SK-N-SH (cell line): ENCODE measurements around the gene DMBT1. TPM values are rescaled to one million over a fixed set of nuclear protein-coding genes. Genes with fewer than 3 reads are reported as not detected.

Source experiments
- CTCF ChIA-PET: fragments of 300-600, 350-600 bp; formaldehyde crosslinking; extraction: SDS; loops from one replicate; lab custom pipeline; 2021; lab: Yijun Ruan, JAX
- POLR2A ChIA-PET: fragments of 350-600 bp; sonication (Branson Sonifier 250); formaldehyde crosslinking; extraction: SDS; loops from one replicate; lab custom pipeline; 2020; ENCODE audit warnings: antibody characterized with exemption, inconsistent platforms; lab: Yijun Ruan, JAX
- DNase-seq: peaks from one replicate; pipeline ENCODE4 v3.0.0; 2012
- H2AFZ ChIP-seq: fragments of 200-600 bp; sonication (generic); 2 replicates; pipeline ENCODE4 v1.8.1; 2016; ENCODE audit warnings: antibody characterized with exemption, mild to moderate bottlenecking, low read depth
- H3F3A ChIP-seq: fragments of 200-600 bp; sonication (generic); replicated peaks from 2 replicates; pipeline ENCODE3; 2016; ENCODE audit warnings: antibody characterized with exemption, mild to moderate bottlenecking; ENCODE audit not compliant: insufficient read depth
- H3K27ac ChIP-seq, 2 experiments: fragments of 200-500 bp in 1 of 2; fragments of 200-600 bp in 1 of 2; sonication (Bioruptor generic) in 1 of 2; sonication (generic), shearing (Covaris generic) in 1 of 2; 2 replicates each; pipeline versions ENCODE4 v1.5.1 to v1.6.1; 2014 to 2016; ENCODE audit warnings: low read depth in 2 of 2, inconsistent platforms in 1 of 2, low read length in 1 of 2, mild to moderate bottlenecking in 1 of 2, mixed read lengths in 1 of 2
- H3K27me3 ChIP-seq: fragments of 200-600 bp; sonication (generic), shearing (Covaris generic); 2 replicates; pipeline ENCODE4 v1.6.1; 2016; ENCODE audit warnings: mixed run types; ENCODE audit not compliant: insufficient read depth
- H3K36me3 ChIP-seq, 2 experiments: fragments of 200-500 bp in 1 of 2; fragments of 200-600 bp in 1 of 2; sonication (Bioruptor generic) in 1 of 2; sonication (generic) in 1 of 2; replicated peaks in 1 of 2; 2 replicates each; pipeline versions ENCODE3 to v1.5.1; 2014 to 2016; ENCODE audit warnings: low read length in 1 of 2, mild to moderate bottlenecking in 1 of 2; ENCODE audit not compliant: insufficient read depth in 2 of 2, control insufficient read depth in 1 of 2
- H3K4me1 ChIP-seq, 2 experiments: fragments of 200-500 bp in 1 of 2; fragments of 200-600 bp in 1 of 2; sonication (Bioruptor generic) in 1 of 2; sonication (generic), shearing (Covaris generic) in 1 of 2; 2 replicates each; pipeline versions ENCODE4 v1.5.1 to v1.6.1; 2014 to 2016; ENCODE audit warnings: low read depth in 1 of 2, low read length in 1 of 2, mixed run types in 1 of 2; ENCODE audit not compliant: insufficient read depth in 2 of 2, control insufficient read depth in 1 of 2
- H3K4me2 ChIP-seq: fragments of 200-600 bp; sonication (generic), shearing (Covaris generic); 2 replicates; pipeline ENCODE4 v1.6.1; 2017; ENCODE audit warnings: mixed run types
- H3K4me3 ChIP-seq, 2 experiments: fragments of 200-500 bp in 1 of 2; fragments of 200-600 bp in 1 of 2; sonication (Bioruptor generic) in 1 of 2; sonication (generic), shearing (Covaris generic) in 1 of 2; 2 replicates each; pipeline versions ENCODE4 v1.5.1 to v1.8.1; 2014 to 2016; ENCODE audit warnings: low read depth in 2 of 2, inconsistent platforms in 1 of 2, low read length in 1 of 2, mild to moderate bottlenecking in 1 of 2, mixed read lengths in 1 of 2, moderate library complexity in 1 of 2
- H3K79me2 ChIP-seq: fragments of 200-600 bp; sonication (generic); 2 replicates; pipeline ENCODE4 v1.8.1; 2017; ENCODE audit warnings: mild to moderate bottlenecking; ENCODE audit not compliant: insufficient read depth
- H3K9ac ChIP-seq: fragments of 200-600 bp; sonication (generic); 2 replicates; pipeline ENCODE4 v1.6.1; 2017; ENCODE audit warnings: mixed run types
- H3K9me2 ChIP-seq: fragments of 200-600 bp; sonication (generic); 2 replicates; pipeline ENCODE4 v1.6.1; 2017; ENCODE audit warnings: mixed run types
- H3K9me3 ChIP-seq: fragments of 200-600 bp; sonication (generic); 2 replicates; pipeline ENCODE4 v1.6.1; 2017; ENCODE audit warnings: mixed run types, mild to moderate bottlenecking, moderate library complexity
- H4K20me1 ChIP-seq: fragments of 200-600 bp; sonication (generic); 2 replicates; pipeline ENCODE4 v1.6.1; 2017; ENCODE audit warnings: mild to moderate bottlenecking, mixed run types; ENCODE audit not compliant: insufficient read depth
- CHD2 ChIP-seq: fragments of 150-350 bp; IDR thresholded peaks from 2 replicates; pipeline ENCODE4 v1.6.1; 2018; ENCODE audit warnings: low read length; ENCODE audit not compliant: partially characterized antibody
- CTCF ChIP-seq: fragments of 200-600 bp; sonication (generic); IDR thresholded peaks from 2 replicates; pipeline ENCODE4 v1.6.1; 2017; ENCODE audit warnings: antibody characterized with exemption, mild to moderate bottlenecking, moderate library complexity
- FOXM1 ChIP-seq: IDR thresholded peaks from 2 replicates; pipeline ENCODE4 v1.4.0; 2012; ENCODE audit warnings: low read depth, mild to moderate bottlenecking
- GATA2 ChIP-seq: sonication (generic); formaldehyde crosslinking; IDR thresholded peaks from 2 replicates; pipeline ENCODE4 v1.5.0; 2020; ENCODE audit warnings: mild to moderate bottlenecking, missing genetic modification reagents
- JUND ChIP-seq: IDR thresholded peaks from 2 replicates; pipeline ENCODE4 v1.4.0; 2012
- MXI1 ChIP-seq: IDR thresholded peaks from 2 replicates; pipeline ENCODE4 v1.6.1; 2012; ENCODE audit warnings: mild to moderate bottlenecking, low read depth, low read length, improper control_type of control experiment
- NRF1 ChIP-seq: IDR thresholded peaks from 2 replicates; pipeline ENCODE4 v1.6.1; 2012; ENCODE audit warnings: low read depth, mild to moderate bottlenecking, low read length
- PBX3 ChIP-seq: IDR thresholded peaks from 2 replicates; pipeline ENCODE4; 2012
- POLR2AphosphoS5 ChIP-seq: IDR thresholded peaks from 2 replicates; pipeline ENCODE4 v1.6.1; 2012; ENCODE audit warnings: low read depth, low read length
- RAD21 ChIP-seq: IDR thresholded peaks from 2 replicates; pipeline ENCODE4 v1.6.1; 2012; ENCODE audit warnings: mild to moderate bottlenecking, low read length
- TAF1 ChIP-seq: IDR thresholded peaks from 2 replicates; pipeline ENCODE4 v1.6.1; 2012; ENCODE audit warnings: low read depth, mild to moderate bottlenecking, low read length, moderate library complexity, borderline replicate concordance
- TCF12 ChIP-seq: IDR thresholded peaks from 2 replicates; pipeline ENCODE4 v1.4.0; 2012
- USF1 ChIP-seq: IDR thresholded peaks from 2 replicates; pipeline ENCODE4 v1.4.0; 2012; ENCODE audit warnings: low read depth, borderline replicate concordance
- USF2 ChIP-seq: fragments of 150-350 bp; IDR thresholded peaks from 2 replicates; pipeline ENCODE4 v1.6.1; 2017; ENCODE audit warnings: antibody characterized with exemption, low read length, low read depth, borderline replicate concordance
- YY1 ChIP-seq: IDR thresholded peaks from 2 replicates; pipeline ENCODE4 v1.4.0; 2012; ENCODE audit warnings: low read depth, mild to moderate bottlenecking
- ZBTB33 ChIP-seq: IDR thresholded peaks from 2 replicates; pipeline ENCODE4 v1.4.0; 2012; ENCODE audit warnings: low read depth, borderline replicate concordance
- WGBS: methylation state at CpG from one replicate; pipeline ENCODE4 v1.1.6; 2017; ENCODE audit warnings: low lambda C conversion rate; 5-methylcytosine and 5-hydroxymethylcytosine counted together
- polyA plus RNA-seq, 3 experiments: library from polyadenylated mRNA; depleted of rRNA; stranded (reverse); fragments of >200 nt; gene quantifications; 2 replicates each; pipeline ENCODE4 v1.2.3, GENCODE V29; 2012

Gene DMBT1
- polyA plus RNA-seq, 1 of the 3 experiments (the other 2 are of a cell fraction) = not detected

GRCh38 chr10:122689146-122689820 lies 128.7 kb downstream of the DMBT1 start (continued):
- TF ChIP-seq CTCF (no peak), POLR2AphosphoS5 (no peak), JUND (no peak), USF1 (no peak)

GRCh38 chr10:122692744-122693143 lies 132.2 kb downstream of the DMBT1 start:
- no peak overlapping the region for H3K9ac ChIP-seq
- no peaks in the 10 kb centered on the region for H3K9me2 ChIP-seq
- no peaks in the 10 kb centered on the region for H3K79me2 ChIP-seq
- no peak for DNase-seq
- no peaks in the 10 kb centered on the region for H3K36me3 ChIP-seq
- no peak overlapping the region for H2AFZ ChIP-seq
- WGBS = 10% methylated on average over 5 of the region's 5 CpGs
- no peaks in the 10 kb centered on the region for H3K9me3 ChIP-seq
- H4K20me1 ChIP-seq = no peaks in the 10 kb centered on the region
- no peak for TF ChIP-seq CHD2
- no peak for TF ChIP-seq USF2
- no peak for TF ChIP-seq JUND
- TF ChIP-seq YY1 = no peak
- no peak for TF ChIP-seq RAD21
- TF ChIP-seq ZBTB33 = no peak
- TF ChIP-seq POLR2AphosphoS5 = no peak
- no peak for TF ChIP-seq TCF12
- TF ChIP-seq PBX3 = no peak
- no peak for TF ChIP-seq MXI1
- no peak for TF ChIP-seq FOXM1
- TF ChIP-seq NRF1 = no peak
- no peak for TF ChIP-seq TAF1
- TF ChIP-seq GATA2 = no peak
- no peak overlapping the region for H3K27ac ChIP-seq
- H3F3A ChIP-seq = no peaks in the 10 kb centered on the region
- no peak overlapping the region for H3K4me3 ChIP-seq
- no peaks in the 10 kb centered on the region for H3K4me1 ChIP-seq
- ChIA-PET POLR2A (no interaction called here), CTCF (interaction anchor here (1.6 to 2.7 kb wide), 2 partner anchors 11 to 44 kb away, joined by 3 to 12 read pairs; no protein-coding TSS in a partner anchor)
- H3K27me3 ChIP-seq = no peaks in the 10 kb centered on the region
- no peak overlapping the region for H3K4me2 ChIP-seq

Other genes starting within 250 kb of the DMBT1 start
- 8.4 and 10.6 TPM in 2 replicates for gene PLEKHA1, start 186.0 kb upstream of the DMBT1 start, polyA plus RNA-seq (2012; rRNA removed)
- not detected in 2 replicates for gene ARMS2, start 106.1 kb upstream of the DMBT1 start, polyA plus RNA-seq (2012; rRNA removed)
- gene HTRA1, start 99.2 kb upstream of the DMBT1 start, polyA plus RNA-seq (2012; rRNA removed) = 291 and 339 TPM in 2 replicates
- gene C10orf120, start 139.1 kb downstream of the DMBT1 start, polyA plus RNA-seq (2012; rRNA removed) = not detected in 2 replicates